Hepatocyte (in vitro differentiated cells): ENCODE results near the gene REXO2.

ENCODE experiments used
- EZH2 ChIP-seq: fragments of 200-600 bp; sonication (generic); IDR thresholded peaks from 2 replicates; pipeline ENCODE4 v1.6.1; 2016; ENCODE audit warnings: antibody characterized with exemption, mild to moderate bottlenecking, borderline replicate concordance
- TF ChIP-seq, protein P1 (sequence below): fragments of 200-600 bp; sonication (generic); IDR thresholded peaks from 2 replicates; pipeline ENCODE4 v1.5.1; 2016; ENCODE audit warnings: antibody characterized with exemption, mild to moderate bottlenecking; ENCODE audit not compliant: poor library complexity

GRCh38 chr11:114447892-114448291, 8.6 kb downstream of the REXO2 start:
- TF ChIP-seq, protein P1, sequence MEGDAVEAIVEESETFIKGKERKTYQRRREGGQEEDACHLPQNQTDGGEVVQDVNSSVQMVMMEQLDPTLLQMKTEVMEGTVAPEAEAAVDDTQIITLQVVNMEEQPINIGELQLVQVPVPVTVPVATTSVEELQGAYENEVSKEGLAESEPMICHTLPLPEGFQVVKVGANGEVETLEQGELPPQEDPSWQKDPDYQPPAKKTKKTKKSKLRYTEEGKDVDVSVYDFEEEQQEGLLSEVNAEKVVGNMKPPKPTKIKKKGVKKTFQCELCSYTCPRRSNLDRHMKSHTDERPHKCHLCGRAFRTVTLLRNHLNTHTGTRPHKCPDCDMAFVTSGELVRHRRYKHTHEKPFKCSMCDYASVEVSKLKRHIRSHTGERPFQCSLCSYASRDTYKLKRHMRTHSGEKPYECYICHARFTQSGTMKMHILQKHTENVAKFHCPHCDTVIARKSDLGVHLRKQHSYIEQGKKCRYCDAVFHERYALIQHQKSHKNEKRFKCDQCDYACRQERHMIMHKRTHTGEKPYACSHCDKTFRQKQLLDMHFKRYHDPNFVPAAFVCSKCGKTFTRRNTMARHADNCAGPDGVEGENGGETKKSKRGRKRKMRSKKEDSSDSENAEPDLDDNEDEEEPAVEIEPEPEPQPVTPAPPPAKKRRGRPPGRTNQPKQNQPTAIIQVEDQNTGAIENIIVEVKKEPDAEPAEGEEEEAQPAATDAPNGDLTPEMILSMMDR, result no peak
- TF ChIP-seq EZH2, result no peak
